GM18511 (cell line): ENCODE data around the gene CRELD2.

Experiments
- ATAC-seq: cut with Tn5 transposase; IDR thresholded peaks from one replicate; pipeline ENCODE4 v1.9.1; 2021; ENCODE audit warnings: mild to moderate bottlenecking, moderate library complexity; ENCODE audit not compliant: unreplicated experiment

CRELD2 gene

GRCh38 chr22:49966041-49966773 is 47.8 kb downstream of the CRELD2 start:
- ATAC-seq, result no peak

- ATAC-seq, result no peak
Observed at GRCh38 chr22:49966774-49967705, 48.6 kb downstream of the CRELD2 start.

- no peak for ATAC-seq
Observed at GRCh38 chr22:49967706-49968208, 49.3 kb downstream of the CRELD2 start.

- ATAC-seq, result no peak
Observed at GRCh38 chr22:49968313-49968830, 49.9 kb downstream of the CRELD2 start.

- no peak for ATAC-seq
Observed at GRCh38 chr22:49968831-49969661, 50.6 kb downstream of the CRELD2 start.

GRCh38 chr22:49969751-49970527 is 51.5 kb downstream of the CRELD2 start:
- no peak for ATAC-seq

- ATAC-seq, result peak; percentile 81
Observed at GRCh38 chr22:49970528-49971231, 52.2 kb downstream of the CRELD2 start.

GRCh38 chr22:49971232-49972162 is 53.1 kb downstream of the CRELD2 start:
- ATAC-seq, result peak; percentile 34

- ATAC-seq, result no peak
Observed at GRCh38 chr22:49972163-49973017, 54.0 kb downstream of the CRELD2 start.

GRCh38 chr22:49973018-49973961 is 54.9 kb downstream of the CRELD2 start:
- ATAC-seq, result no peak

- ATAC-seq, result peak; percentile 15
Observed at GRCh38 chr22:49975543-49976389, 57.3 kb downstream of the CRELD2 start.

- ATAC-seq, result peak; percentile 47
Observed at GRCh38 chr22:49976439-49977175, 58.2 kb downstream of the CRELD2 start.
